Osteoblast (primary cell): Measurements from ENCODE around the gene RIBC1. TPM values are rescaled to one million over a fixed set of nuclear protein-coding genes. Genes with fewer than 3 reads are reported as not detected.
A peak's percentile ranks its signal among the peaks of the same experiment; 100 is the strongest.

Experiments
- DNase-seq: peaks from one replicate; pipeline ENCODE4 v3.0.0; 2011; ENCODE audit warnings: low spot score, mixed read lengths; ENCODE audit not compliant: insufficient read length; ENCODE audit errors: missing footprints
- H2AFZ ChIP-seq: 2 replicates; pipeline ENCODE4 v1.6.0; 2011; ENCODE audit warnings: mild to moderate bottlenecking, low read length
- H3K27ac ChIP-seq: 2 replicates; pipeline ENCODE4 v1.5.1; 2011; ENCODE audit warnings: mild to moderate bottlenecking, low read depth, low read length, moderate library complexity
- H3K27me3 ChIP-seq: 2 replicates; pipeline ENCODE4 v1.6.0; 2012; ENCODE audit warnings: mild to moderate bottlenecking, control low read depth, inconsistent platforms, low read length, moderate library complexity; ENCODE audit not compliant: insufficient read depth
- H3K36me3 ChIP-seq: 2 replicates; pipeline ENCODE4 v1.5.1; 2011; ENCODE audit warnings: mild to moderate bottlenecking, low read length, control low read depth, moderate library complexity; ENCODE audit not compliant: insufficient read depth
- H3K4me1 ChIP-seq: 2 replicates; pipeline ENCODE4 v1.5.1; 2011; ENCODE audit warnings: mild to moderate bottlenecking, low read length, control low read depth, moderate library complexity; ENCODE audit not compliant: insufficient read depth
- H3K4me2 ChIP-seq: 2 replicates; pipeline ENCODE4 v1.6.0; 2011; ENCODE audit warnings: mild to moderate bottlenecking, low read length; ENCODE audit not compliant: insufficient read depth
- H3K4me3 ChIP-seq: fragments of 200-600 bp; sonication (generic); 3 replicates; pipeline ENCODE4 v1.5.1; 2012; ENCODE audit warnings: mild to moderate bottlenecking, low read length, inconsistent platforms; ENCODE audit not compliant: insufficient read depth
- H3K79me2 ChIP-seq: 2 replicates; pipeline ENCODE4 v1.6.0; 2012; ENCODE audit warnings: mild to moderate bottlenecking, low read length, control low read depth, inconsistent platforms; ENCODE audit not compliant: insufficient read depth
- H3K9me3 ChIP-seq: 2 replicates; pipeline ENCODE4 v1.5.1; 2011; ENCODE audit warnings: low read depth, low read length, control low read depth
- H4K20me1 ChIP-seq: 2 replicates; pipeline ENCODE4 v1.6.0; 2012; ENCODE audit warnings: mild to moderate bottlenecking, low read length, control low read depth; ENCODE audit not compliant: insufficient read depth
- total RNA-seq: library from RNA; depleted of rRNA; stranded (reverse); fragments of >200 nt; gene quantifications from 2 replicates; pipeline ENCODE4 v1.2.3, GENCODE V29; 2012
- TF ChIP-seq, protein P1 (sequence below): IDR thresholded peaks from 2 replicates; pipeline ENCODE4 v1.5.1; 2011; ENCODE audit warnings: mild to moderate bottlenecking, low read depth, low read length, moderate library complexity; ENCODE audit errors: extremely low read depth

RIBC1 gene
- total RNA-seq, 1 donor, result 0.72 TPM

DNA sequence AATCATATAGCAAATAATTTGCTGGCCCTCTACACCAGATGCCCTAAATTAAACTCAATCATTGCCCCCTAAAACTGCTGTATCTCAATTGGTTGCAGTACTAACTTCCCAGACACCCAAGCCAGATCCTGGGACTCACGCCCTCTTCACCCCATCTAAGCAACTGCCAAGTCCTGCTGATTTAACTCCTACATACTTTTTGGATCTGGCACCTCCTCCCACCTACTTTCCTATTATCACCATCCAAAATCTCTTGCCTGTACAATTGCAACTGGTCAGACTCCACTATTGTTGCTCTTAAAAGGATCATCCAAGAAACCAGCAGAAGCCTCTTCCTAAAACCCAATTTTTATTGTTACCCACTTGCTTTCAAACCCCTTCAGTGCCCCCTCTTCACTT is 16.2 kb downstream of the RIBC1 start:
- peaks cover 25% of the 10 kb centered on the region for H3K27me3 ChIP-seq
- H3K4me1 ChIP-seq, result peaks cover 20% of the 10 kb centered on the region
- no peak for DNase-seq
- H3K9me3 ChIP-seq, result no peaks in the 10 kb centered on the region
- H3K36me3 ChIP-seq, result no peaks in the 10 kb centered on the region
- H2AFZ ChIP-seq, result no peak overlapping the region
- no peak overlapping the region for H3K4me2 ChIP-seq
- no peak overlapping the region for H3K27ac ChIP-seq
- H3K4me3 ChIP-seq, result no peak overlapping the region
- TF ChIP-seq, protein P1, sequence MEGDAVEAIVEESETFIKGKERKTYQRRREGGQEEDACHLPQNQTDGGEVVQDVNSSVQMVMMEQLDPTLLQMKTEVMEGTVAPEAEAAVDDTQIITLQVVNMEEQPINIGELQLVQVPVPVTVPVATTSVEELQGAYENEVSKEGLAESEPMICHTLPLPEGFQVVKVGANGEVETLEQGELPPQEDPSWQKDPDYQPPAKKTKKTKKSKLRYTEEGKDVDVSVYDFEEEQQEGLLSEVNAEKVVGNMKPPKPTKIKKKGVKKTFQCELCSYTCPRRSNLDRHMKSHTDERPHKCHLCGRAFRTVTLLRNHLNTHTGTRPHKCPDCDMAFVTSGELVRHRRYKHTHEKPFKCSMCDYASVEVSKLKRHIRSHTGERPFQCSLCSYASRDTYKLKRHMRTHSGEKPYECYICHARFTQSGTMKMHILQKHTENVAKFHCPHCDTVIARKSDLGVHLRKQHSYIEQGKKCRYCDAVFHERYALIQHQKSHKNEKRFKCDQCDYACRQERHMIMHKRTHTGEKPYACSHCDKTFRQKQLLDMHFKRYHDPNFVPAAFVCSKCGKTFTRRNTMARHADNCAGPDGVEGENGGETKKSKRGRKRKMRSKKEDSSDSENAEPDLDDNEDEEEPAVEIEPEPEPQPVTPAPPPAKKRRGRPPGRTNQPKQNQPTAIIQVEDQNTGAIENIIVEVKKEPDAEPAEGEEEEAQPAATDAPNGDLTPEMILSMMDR, result no peak
- peaks cover 3% of the 10 kb centered on the region for H3K79me2 ChIP-seq
- no peaks in the 10 kb centered on the region for H4K20me1 ChIP-seq

GRCh38 chrX:53440101-53440500 is 17.4 kb downstream of the RIBC1 start:
- peaks cover 25% of the 10 kb centered on the region for H3K27me3 ChIP-seq
- peak overlapping the region; percentile 51 for H3K27ac ChIP-seq
- no peaks in the 10 kb centered on the region for H3K36me3 ChIP-seq
- no peaks in the 10 kb centered on the region for H4K20me1 ChIP-seq
- peak overlapping the region; percentile 91 for H3K4me2 ChIP-seq
- no peaks in the 10 kb centered on the region for H3K9me3 ChIP-seq
- H3K4me1 ChIP-seq, result peaks cover 20% of the 10 kb centered on the region
- H3K79me2 ChIP-seq, result no peaks in the 10 kb centered on the region
- peak; percentile 60 for DNase-seq
- H2AFZ ChIP-seq, result peak overlapping the region; percentile 86
- peak overlapping the region; percentile 69 for H3K4me3 ChIP-seq
- TF ChIP-seq, protein P1, result no peak

DNA sequence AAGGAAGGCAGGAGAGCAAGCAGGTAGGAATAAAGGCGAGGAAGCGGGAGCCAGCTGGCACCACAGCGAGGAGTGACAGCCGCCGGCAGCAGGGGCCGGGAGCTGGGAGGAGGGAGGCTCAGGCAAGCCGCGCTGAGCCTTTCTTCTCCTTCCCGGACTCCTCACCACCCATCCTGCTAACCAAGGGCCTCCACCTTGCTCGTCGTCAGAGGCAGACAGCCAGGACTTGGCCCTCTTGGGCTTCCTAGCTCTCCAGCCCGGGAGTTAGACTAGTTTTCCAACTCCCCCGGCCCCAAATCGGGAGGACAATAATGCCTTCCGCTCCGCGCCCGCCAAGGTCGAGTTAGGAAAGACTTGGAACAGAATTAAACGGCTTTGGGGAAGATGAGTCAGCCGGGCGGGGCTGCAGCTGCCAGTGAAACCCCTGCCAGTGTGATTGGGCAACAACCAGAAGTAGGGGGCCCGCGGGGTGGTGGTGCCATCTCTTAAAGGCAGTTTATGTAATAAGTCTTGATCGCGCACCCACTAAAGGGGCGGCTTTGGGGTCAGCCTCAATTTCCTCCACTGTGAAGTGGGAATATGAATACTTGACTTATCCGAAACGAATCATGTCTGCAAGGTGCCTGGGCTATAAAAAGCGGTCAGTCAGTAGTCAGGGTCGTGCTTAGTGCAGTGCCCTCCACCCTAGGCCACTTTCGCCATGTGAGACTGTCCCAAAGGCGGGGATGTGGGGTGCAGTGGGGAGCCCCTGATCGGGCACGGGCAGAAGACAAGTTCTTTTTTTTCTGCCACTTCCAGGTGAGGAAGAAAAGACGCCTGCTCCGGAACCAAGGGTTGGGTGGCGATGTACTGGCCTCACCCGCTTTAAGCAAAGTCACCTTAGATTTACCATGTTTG is 18.2 kb downstream of the RIBC1 start:
- DNase-seq, result peak; percentile 83

More for the DNA sequence above, 18.2 kb downstream of the RIBC1 start:
- H3K4me3 ChIP-seq, result peak overlapping the region; percentile 69
- H3K9me3 ChIP-seq, result no peaks in the 10 kb centered on the region
- TF ChIP-seq, protein P1, result no peak
- H3K79me2 ChIP-seq, result no peaks in the 10 kb centered on the region
- no peaks in the 10 kb centered on the region for H3K36me3 ChIP-seq
- peak overlapping the region; percentile 51 for H3K27ac ChIP-seq
- H3K27me3 ChIP-seq, result peaks cover 22% of the 10 kb centered on the region
- no peaks in the 10 kb centered on the region for H4K20me1 ChIP-seq
- peaks cover 20% of the 10 kb centered on the region for H3K4me1 ChIP-seq
- peak overlapping the region; percentile 91 for H3K4me2 ChIP-seq
- peak overlapping the region; percentile 90 for H2AFZ ChIP-seq
